ENCODE measurements around the gene ALKAL2. TPM values are rescaled to one million over a fixed set of nuclear protein-coding genes. Genes with fewer than 3 reads are reported as not detected.
"Not testable (repeated sequence)": the region's sequence is repeated elsewhere in the genome, so short reads cannot be mapped to it uniquely, and the experiment has no call there.

Gene ALKAL2
- total RNA-seq, 4 donors from 2014 or later, result 3.3 to 82.6 (median 19.0) TPM

- Histone ChIP-seq H3K9me3 (no peaks in the 10 kb centered on the region), H3K36me3 (no peaks in the 10 kb centered on the region), H3K27ac (no peak overlapping the region), H3K27me3 (no peaks in the 10 kb centered on the region), H3K4me3 (no peak overlapping the region), H3K4me1 (no peaks in the 10 kb centered on the region)
- intact Hi-C loops (cut with DNase I; ENCODE audit: low total_unique reads), result no loop called here
- TF ChIP-seq CTCF (IDR thresholded peaks at IDR 0.05) (no peak), POLR2A (IDR thresholded peaks at IDR 0.05) (no peak)
- DNase-seq, result no peak
Observed at GRCh38 chr2:316381-316780, 28.5 kb upstream of the ALKAL2 start.

GRCh38 chr2:315925-316324 is 28.0 kb upstream of the ALKAL2 start:
- H3K4me1 ChIP-seq; intact Hi-C loops (cut with DNase I; ENCODE audit: low total_unique reads); H3K9me3 ChIP-seq; H3K4me3 ChIP-seq; H3K27ac ChIP-seq; H3K27me3 ChIP-seq; DNase-seq; H3K36me3 ChIP-seq: not testable (repeated sequence)

GRCh38 chr2:314561-315336 is 26.9 kb upstream of the ALKAL2 start:
- Histone ChIP-seq H3K4me1 (no peaks in the 10 kb centered on the region), H3K4me3 (no peak overlapping the region), H3K9me3 (no peaks in the 10 kb centered on the region), H3K27ac (no peak overlapping the region), H3K27me3 (no peaks in the 10 kb centered on the region), H3K36me3 (no peaks in the 10 kb centered on the region)
- DNase-seq, result no peak
- intact Hi-C loops (cut with DNase I; ENCODE audit: low total_unique reads), result no loop called here
- no peak for TF ChIP-seq CTCF (IDR thresholded peaks at IDR 0.05)
- TF ChIP-seq POLR2A (IDR thresholded peaks at IDR 0.05), result no peak

- no peaks in the 10 kb centered on the region for H3K27me3 ChIP-seq
- H3K27ac ChIP-seq, result no peak overlapping the region
- TF ChIP-seq POLR2A (IDR thresholded peaks at IDR 0.05) (no peak), CTCF (IDR thresholded peaks at IDR 0.05) (no peak)
- no peaks in the 10 kb centered on the region for H3K36me3 ChIP-seq
- no peak overlapping the region for H3K4me3 ChIP-seq
- intact Hi-C loops (cut with DNase I; ENCODE audit: low total_unique reads), result no loop called here
- H3K9me3 ChIP-seq, result no peaks in the 10 kb centered on the region
- no peaks in the 10 kb centered on the region for H3K4me1 ChIP-seq
- DNase-seq, result no peak
Observed at GRCh38 chr2:313991-314390, 26.1 kb upstream of the ALKAL2 start.

GRCh38 chr2:310994-311393 is 23.1 kb upstream of the ALKAL2 start:
- H3K9me3 ChIP-seq, result no peaks in the 10 kb centered on the region
- TF ChIP-seq CTCF (IDR thresholded peaks at IDR 0.05), result no peak
- no peak for TF ChIP-seq POLR2A (IDR thresholded peaks at IDR 0.05)
- intact Hi-C loops (cut with DNase I; ENCODE audit: low total_unique reads), result no loop called here
- no peak overlapping the region for H3K27ac ChIP-seq
- H3K4me3 ChIP-seq, result no peak overlapping the region
- H3K36me3 ChIP-seq, result no peaks in the 10 kb centered on the region
- DNase-seq, result no peak
- H3K4me1 ChIP-seq, result no peaks in the 10 kb centered on the region
- H3K27me3 ChIP-seq, result no peaks in the 10 kb centered on the region
